Measurements from ENCODE around the gene RSPO3.

DNA sequence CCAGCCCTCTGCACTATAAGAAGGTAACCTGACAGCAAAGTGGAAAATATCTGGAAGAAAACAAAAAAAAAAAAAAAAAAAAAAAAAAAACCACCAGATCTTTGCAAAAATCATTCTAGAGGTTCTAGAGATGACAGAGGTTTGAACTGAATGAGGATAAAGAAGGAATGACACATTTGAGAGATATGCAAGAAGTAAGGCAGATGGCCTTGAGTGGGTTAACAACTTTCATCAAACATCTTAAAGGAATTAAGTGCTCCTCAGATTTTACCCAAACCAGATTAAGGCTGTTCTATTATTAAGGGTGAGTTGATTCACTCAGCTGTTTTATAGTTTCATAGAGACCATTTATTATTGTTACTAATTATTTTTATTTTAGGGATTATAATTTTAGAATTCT, 62.0 kb downstream of the RSPO3 start:
- TF ChIP-seq POLR2A (IDR thresholded peaks at IDR 0.05) (no peak), POLR2AphosphoS5 (IDR thresholded peaks at IDR 0.05) (no peak)
- TF ChIP-seq, protein P1, sequence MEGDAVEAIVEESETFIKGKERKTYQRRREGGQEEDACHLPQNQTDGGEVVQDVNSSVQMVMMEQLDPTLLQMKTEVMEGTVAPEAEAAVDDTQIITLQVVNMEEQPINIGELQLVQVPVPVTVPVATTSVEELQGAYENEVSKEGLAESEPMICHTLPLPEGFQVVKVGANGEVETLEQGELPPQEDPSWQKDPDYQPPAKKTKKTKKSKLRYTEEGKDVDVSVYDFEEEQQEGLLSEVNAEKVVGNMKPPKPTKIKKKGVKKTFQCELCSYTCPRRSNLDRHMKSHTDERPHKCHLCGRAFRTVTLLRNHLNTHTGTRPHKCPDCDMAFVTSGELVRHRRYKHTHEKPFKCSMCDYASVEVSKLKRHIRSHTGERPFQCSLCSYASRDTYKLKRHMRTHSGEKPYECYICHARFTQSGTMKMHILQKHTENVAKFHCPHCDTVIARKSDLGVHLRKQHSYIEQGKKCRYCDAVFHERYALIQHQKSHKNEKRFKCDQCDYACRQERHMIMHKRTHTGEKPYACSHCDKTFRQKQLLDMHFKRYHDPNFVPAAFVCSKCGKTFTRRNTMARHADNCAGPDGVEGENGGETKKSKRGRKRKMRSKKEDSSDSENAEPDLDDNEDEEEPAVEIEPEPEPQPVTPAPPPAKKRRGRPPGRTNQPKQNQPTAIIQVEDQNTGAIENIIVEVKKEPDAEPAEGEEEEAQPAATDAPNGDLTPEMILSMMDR (IDR thresholded peaks at IDR 0.05), result no peak
